Measurements from ENCODE around the gene HOXB13. TPM values are rescaled to one million over a fixed set of nuclear protein-coding genes. Genes with fewer than 3 reads are reported as not detected.

HOXB13 gene
- total RNA-seq, 4 donors from 2014 or later = not detected

DNA sequence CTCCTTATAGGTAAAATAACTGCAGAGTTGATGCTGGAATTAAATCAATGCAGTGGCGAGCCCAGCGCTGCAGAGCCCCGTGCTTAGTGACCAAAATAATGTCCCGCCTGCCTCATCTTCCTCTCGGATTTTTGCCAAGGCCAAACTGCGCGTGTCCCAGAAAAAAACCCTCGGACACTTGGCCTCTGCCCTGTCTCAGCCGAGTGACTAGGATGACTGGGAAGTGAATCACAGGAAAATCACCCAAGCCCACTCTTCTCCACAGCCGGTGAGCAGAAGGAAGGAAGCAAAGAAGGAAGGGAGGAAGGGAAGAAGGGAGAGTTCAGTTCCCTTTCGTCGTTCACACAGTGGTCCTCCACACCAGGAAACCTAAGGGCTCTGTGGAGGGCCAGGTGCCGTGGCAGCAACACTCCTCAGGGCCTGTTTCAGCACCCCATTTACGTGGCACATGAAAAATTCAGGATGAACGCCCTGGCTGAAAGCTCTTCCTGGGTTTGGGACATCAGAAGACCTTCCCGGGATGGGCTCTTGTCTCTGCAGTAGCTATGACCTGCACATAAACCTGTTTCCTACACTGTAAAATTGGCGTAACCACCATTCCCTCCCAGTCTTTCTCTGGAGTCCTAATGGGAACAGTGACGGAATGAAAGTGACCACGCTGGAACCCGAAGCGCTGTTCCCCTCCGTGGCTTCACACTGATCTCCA is 25.4 kb upstream of the HOXB13 start:
- Histone ChIP-seq H3K36me3 (no peaks in the 10 kb centered on the region), H3K27me3 (peaks cover 0 to 100% (median 77%) of the 10 kb centered on the region in 4 donors), H3K4me3 (no peak overlapping the region), H3K27ac (replicated peaks in 1 of 4) (no peak overlapping the region), H3K9me3 (no peaks in the 10 kb centered on the region), H3K4me1 (peaks cover 11 to 29% (median 22%) of the 10 kb centered on the region in 4 donors)
- TF ChIP-seq POLR2A (IDR thresholded peaks at IDR 0.05; ENCODE audit: low read depth) = no peak
- no peak for TF ChIP-seq EP300 (IDR thresholded peaks at IDR 0.05)
- TF ChIP-seq POLR2AphosphoS5 (IDR thresholded peaks at IDR 0.05) = no peak
- TF ChIP-seq, protein P1, sequence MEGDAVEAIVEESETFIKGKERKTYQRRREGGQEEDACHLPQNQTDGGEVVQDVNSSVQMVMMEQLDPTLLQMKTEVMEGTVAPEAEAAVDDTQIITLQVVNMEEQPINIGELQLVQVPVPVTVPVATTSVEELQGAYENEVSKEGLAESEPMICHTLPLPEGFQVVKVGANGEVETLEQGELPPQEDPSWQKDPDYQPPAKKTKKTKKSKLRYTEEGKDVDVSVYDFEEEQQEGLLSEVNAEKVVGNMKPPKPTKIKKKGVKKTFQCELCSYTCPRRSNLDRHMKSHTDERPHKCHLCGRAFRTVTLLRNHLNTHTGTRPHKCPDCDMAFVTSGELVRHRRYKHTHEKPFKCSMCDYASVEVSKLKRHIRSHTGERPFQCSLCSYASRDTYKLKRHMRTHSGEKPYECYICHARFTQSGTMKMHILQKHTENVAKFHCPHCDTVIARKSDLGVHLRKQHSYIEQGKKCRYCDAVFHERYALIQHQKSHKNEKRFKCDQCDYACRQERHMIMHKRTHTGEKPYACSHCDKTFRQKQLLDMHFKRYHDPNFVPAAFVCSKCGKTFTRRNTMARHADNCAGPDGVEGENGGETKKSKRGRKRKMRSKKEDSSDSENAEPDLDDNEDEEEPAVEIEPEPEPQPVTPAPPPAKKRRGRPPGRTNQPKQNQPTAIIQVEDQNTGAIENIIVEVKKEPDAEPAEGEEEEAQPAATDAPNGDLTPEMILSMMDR (IDR thresholded peaks at IDR 0.05) = no peak
- intact Hi-C loops (cut with DNase I) = no loop called here
- 13% methylated on average over 22 of the region's 22 CpGs for WGBS
- no peak for DNase-seq (ENCODE audit: extremely low spot score)

DNA sequence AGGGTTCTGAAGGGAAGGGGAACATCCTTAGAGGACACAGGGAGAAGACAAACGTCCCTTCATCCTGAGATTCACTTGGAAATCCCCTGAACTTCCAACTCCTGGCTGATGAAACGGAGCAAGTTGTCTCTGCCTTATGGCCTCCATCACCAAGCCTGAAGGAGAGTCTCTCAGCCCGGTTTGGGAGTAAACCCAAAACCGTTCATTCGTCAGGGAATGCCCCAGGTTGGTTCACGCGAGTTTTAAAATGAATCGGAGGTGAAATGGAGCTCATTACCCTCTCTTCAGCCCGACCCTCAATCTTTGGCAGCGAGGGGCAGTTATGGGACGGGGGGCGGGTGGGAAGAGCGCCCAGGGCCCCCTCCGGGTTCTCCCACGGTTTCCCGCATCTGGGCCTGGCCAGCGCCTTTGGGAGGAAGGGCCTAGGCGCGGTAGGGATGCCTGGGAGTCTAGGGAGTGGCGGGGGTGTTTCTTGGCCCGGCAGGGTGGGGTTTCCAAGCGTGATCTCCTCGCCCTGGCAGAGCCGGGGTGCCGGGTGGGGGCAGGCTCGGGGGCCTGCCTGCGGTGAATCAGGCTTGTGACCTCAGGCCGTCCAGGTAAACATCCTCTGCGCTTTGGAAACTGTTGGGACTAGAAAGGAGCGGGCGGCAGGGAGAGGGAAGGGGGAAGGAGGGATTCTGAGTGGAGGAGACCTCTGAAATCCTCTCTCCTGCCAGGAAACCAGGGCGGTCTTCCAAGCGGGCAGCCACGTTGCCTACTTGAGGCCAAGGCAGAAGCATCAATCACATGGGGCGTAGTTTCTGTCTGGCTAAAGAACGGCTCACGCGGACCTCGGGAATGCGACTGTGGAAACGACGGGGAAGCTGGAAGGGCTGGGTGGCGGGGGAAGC is 24.1 kb upstream of the HOXB13 start:
- H3K4me3 ChIP-seq = no peak overlapping the region
- H3K36me3 ChIP-seq = no peaks in the 10 kb centered on the region
- no peak for DNase-seq (ENCODE audit: extremely low spot score)
- H3K9me3 ChIP-seq = no peaks in the 10 kb centered on the region
- peaks cover 3 to 100% (median 90%) of the 10 kb centered on the region in 4 donors for H3K27me3 ChIP-seq
- peaks cover 11 to 31% (median 24%) of the 10 kb centered on the region in 4 donors for H3K4me1 ChIP-seq
- no peak overlapping the region for H3K27ac ChIP-seq (replicated peaks in 1 of 4)
- intact Hi-C loops (cut with DNase I) = no loop called here
- WGBS = 8% methylated on average over 15 of the region's 43 CpGs
- TF ChIP-seq, protein P1 (IDR thresholded peaks at IDR 0.05) = no peak
- TF ChIP-seq POLR2A (IDR thresholded peaks at IDR 0.05; ENCODE audit: low read depth) = no peak
- TF ChIP-seq EP300 (IDR thresholded peaks at IDR 0.05) = no peak
- TF ChIP-seq POLR2AphosphoS5 (IDR thresholded peaks at IDR 0.05) = no peak

DNA sequence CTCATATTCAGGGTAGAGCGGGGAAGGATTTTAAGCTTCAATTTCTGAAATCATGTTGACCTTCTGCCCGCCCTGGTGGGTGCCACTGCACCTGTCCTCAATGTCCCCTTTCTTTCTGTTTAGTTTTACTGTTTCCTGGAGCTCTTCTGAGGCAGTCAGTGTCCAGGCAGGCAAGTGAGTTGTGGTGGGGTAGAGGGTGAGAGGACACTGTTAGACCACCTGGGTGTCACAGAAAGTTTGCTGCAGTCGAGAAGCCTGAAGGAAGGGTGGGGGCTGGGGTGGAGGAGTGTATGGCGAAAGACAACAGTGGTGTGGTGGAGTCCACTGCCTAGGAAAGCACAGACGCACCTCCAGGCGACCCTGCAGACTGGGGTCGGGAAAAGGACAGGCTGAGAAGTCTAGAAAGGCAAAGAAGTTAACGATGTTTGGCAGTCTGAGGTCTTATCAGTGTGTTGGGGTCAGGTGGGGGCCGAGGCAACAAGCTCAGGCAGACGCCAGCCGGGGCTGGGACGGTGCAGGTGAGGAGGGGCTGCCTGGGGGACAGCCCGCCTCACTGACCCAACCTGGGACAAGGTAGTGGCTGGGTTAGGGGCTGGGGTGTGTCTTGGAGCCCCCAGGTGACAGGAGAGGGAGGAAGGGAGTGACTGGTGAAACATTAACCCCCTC is 23.3 kb upstream of the HOXB13 start:
- no peak for DNase-seq (ENCODE audit: extremely low spot score)
- Histone ChIP-seq H3K4me3 (no peak overlapping the region), H3K36me3 (no peaks in the 10 kb centered on the region), H3K4me1 (peaks cover 11 to 36% (median 27%) of the 10 kb centered on the region in 4 donors), H3K27ac (replicated peaks in 1 of 4) (no peak overlapping the region), H3K9me3 (no peaks in the 10 kb centered on the region), H3K27me3 (peaks cover 10 to 100% (median 96%) of the 10 kb centered on the region in 4 donors)
- WGBS = 7% methylated on average over 13 of the region's 13 CpGs
- TF ChIP-seq EP300 (IDR thresholded peaks at IDR 0.05) (no peak), POLR2AphosphoS5 (IDR thresholded peaks at IDR 0.05) (no peak), POLR2A (IDR thresholded peaks at IDR 0.05; ENCODE audit: low read depth) (no peak)
- TF ChIP-seq, protein P1 (IDR thresholded peaks at IDR 0.05) = no peak
- intact Hi-C loops (cut with DNase I) = no loop called here

DNA sequence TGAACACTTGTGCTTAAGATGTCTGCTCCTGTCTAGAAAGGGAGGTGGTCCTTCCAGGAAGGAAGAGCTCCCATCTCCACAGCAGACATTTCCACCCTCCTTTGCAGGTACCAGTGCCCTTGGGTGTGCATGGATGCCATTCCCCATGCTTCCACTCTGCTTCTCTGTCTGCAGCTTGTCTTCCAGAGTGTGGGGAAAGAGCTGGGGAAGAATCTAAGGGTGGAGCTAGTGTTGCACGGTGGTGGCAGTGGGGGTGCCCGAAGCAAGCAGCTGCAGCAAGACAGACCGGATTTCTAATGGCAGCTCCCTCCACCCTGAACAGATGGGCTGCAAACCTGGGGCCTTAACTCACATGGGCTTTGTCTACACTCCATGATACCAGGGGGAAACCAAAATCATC is 22.6 kb upstream of the HOXB13 start:
- TF ChIP-seq POLR2A (IDR thresholded peaks at IDR 0.05; ENCODE audit: low read depth) = no peak
- TF ChIP-seq, protein P1 (IDR thresholded peaks at IDR 0.05) = no peak
- no peak for TF ChIP-seq POLR2AphosphoS5 (IDR thresholded peaks at IDR 0.05)
- TF ChIP-seq EP300 (IDR thresholded peaks at IDR 0.05) = no peak
- Histone ChIP-seq H3K27me3 (peaks cover 11 to 100% (median 98%) of the 10 kb centered on the region in 4 donors), H3K9me3 (no peaks in the 10 kb centered on the region), H3K4me3 (no peak overlapping the region), H3K27ac (replicated peaks in 1 of 4) (no peak overlapping the region), H3K4me1 (peaks cover 11 to 36% (median 27%) of the 10 kb centered on the region in 4 donors), H3K36me3 (no peaks in the 10 kb centered on the region)
- WGBS = 6% methylated on average over 3 of the region's 3 CpGs
- no peak for DNase-seq (ENCODE audit: extremely low spot score)
- intact Hi-C loops (cut with DNase I) = no loop called here

Measured in esophagus muscularis mucosa (tissue), 4 donors.